ENCODE results near the gene NOL4L.

- no peak for TF ChIP-seq CTCF (IDR thresholded peaks at IDR 0.05)
- no peak for TF ChIP-seq MAX (IDR thresholded peaks at IDR 0.05)
- TF ChIP-seq ELK1 (IDR thresholded peaks at IDR 0.05; ENCODE audit: low read depth, low read length) = no peak
- TF ChIP-seq SMC3 (IDR thresholded peaks at IDR 0.05) = no peak
- no peak for TF ChIP-seq NPAS2 (CRISPR knock-in tag; IDR thresholded peaks at IDR 0.05; ENCODE audit: borderline replicate concordance)
- TF ChIP-seq JUN (IDR thresholded peaks at IDR 0.05) = no peak
- no peak for TF ChIP-seq SREBF2 (IDR thresholded peaks at IDR 0.05)
- no peak for TF ChIP-seq PHF8 (IDR thresholded peaks at IDR 0.05; ENCODE audit: borderline replicate concordance, low read depth)
- no peak for TF ChIP-seq CEBPB (IDR thresholded peaks at IDR 0.05)
- TF ChIP-seq POLR2A (IDR thresholded peaks at IDR 0.05; ENCODE audit: low read length) = no peak
- no peak for TF ChIP-seq CHD2 (IDR thresholded peaks at IDR 0.05; ENCODE audit: low read length, partially characterized antibody)
- no peak for TF ChIP-seq EP300 (IDR thresholded peaks at IDR 0.05)
Observed at GRCh38 chr20:32626407-32626806, 41.3 kb upstream of the NOL4L start.
